Caco-2 (cell line): ENCODE results near the gene NPY4R2. TPM values are rescaled to one million over a fixed set of nuclear protein-coding genes. Genes with fewer than 3 reads are reported as not detected.
"Not testable (repeated sequence)": the region's sequence is repeated elsewhere in the genome, so short reads cannot be mapped to it uniquely, and the experiment has no call there.

Experiments used
- BruUV-seq: library from RNA; stranded (reverse); fragments of 400-500 nt; replicated peaks from 2 replicates; lab custom pipeline; 2021; lab: Mats Ljungman, UMichigan
- CTCF ChIA-PET: fragments of 300-600 bp; sonication (Branson Sonifier 250); formaldehyde crosslinking; loops from one replicate; lab custom pipeline; 2022; ENCODE audit warnings: antibody characterized with exemption; lab: Charles Lee
- POLR2A ChIA-PET: fragments of 300-600 bp; sonication (Branson Sonifier 250); formaldehyde crosslinking; loops from one replicate; lab custom pipeline; 2022; ENCODE audit warnings: antibody characterized with exemption; lab: Charles Lee
- DNase-seq, 2 experiments: peaks; one replicate each; pipeline versions ENCODE4 v3.0.0 to v3.0.0-alpha.2; 2020 to 2022
- H3K27me3 ChIP-seq: replicated peaks from 2 replicates; pipeline ENCODE4 v1.6.0; 2011; ENCODE audit warnings: low read length; ENCODE audit not compliant: control insufficient read depth, insufficient read depth
- H3K36me3 ChIP-seq: 2 replicates; pipeline ENCODE4 v1.5.1; 2011; ENCODE audit warnings: low read length; ENCODE audit not compliant: control insufficient read depth, insufficient read depth
- H3K4me1 ChIP-seq: fragments of 250-450 bp; sonication (Bioruptor Pico); 2 replicates; pipeline ENCODE4 v1.5.1; 2020; ENCODE audit warnings: mild to moderate bottlenecking
- H3K4me3 ChIP-seq: 2 replicates; pipeline ENCODE4 v1.5.1; 2011; ENCODE audit warnings: low read depth, mild to moderate bottlenecking, control low read depth, low read length
- H3K9me3 ChIP-seq: fragments of 250-450 bp; sonication (Bioruptor Pico); 2 replicates; pipeline ENCODE4 v1.5.1; 2020; ENCODE audit warnings: mild to moderate bottlenecking, moderate library complexity
- H3K27ac Mint-ChIP-seq: one replicate; pipeline ENCODE4 v1.8.0; 2022; ENCODE audit warnings: mixed read lengths; ENCODE audit not compliant: unreplicated experiment
- H3K27me3 Mint-ChIP-seq: one replicate; pipeline ENCODE4 v1.8.0; 2022; ENCODE audit warnings: mixed read lengths; ENCODE audit not compliant: insufficient read depth, unreplicated experiment
- H3K36me3 Mint-ChIP-seq: one replicate; pipeline ENCODE4 v1.8.0; 2022; ENCODE audit warnings: mild to moderate bottlenecking, mixed read lengths; ENCODE audit not compliant: insufficient read depth, unreplicated experiment
- H3K4me1 Mint-ChIP-seq: one replicate; pipeline ENCODE4 v1.8.0; 2022; ENCODE audit warnings: low read depth, mixed read lengths; ENCODE audit not compliant: unreplicated experiment
- H3K4me3 Mint-ChIP-seq: one replicate; pipeline ENCODE4 v1.8.0; 2022; ENCODE audit warnings: mild to moderate bottlenecking, moderate library complexity, mixed read lengths; ENCODE audit not compliant: unreplicated experiment
- H3K9me3 Mint-ChIP-seq: one replicate; pipeline ENCODE4 v1.8.0; 2022; ENCODE audit warnings: mixed read lengths; ENCODE audit not compliant: unreplicated experiment
- intact Hi-C: fragments of 100-400 bp; cut with micrococcal nuclease; formaldehyde crosslinking; loops from one replicate; pipeline ENCODE4 v1.10.0; 2022; ENCODE audit not compliant: unreplicated experiment
- total RNA-seq: library from RNA; stranded (reverse); gene quantifications from 2 replicates; pipeline ENCODE4 v1.2.3, GENCODE V29; 2022

The NPY4R2 gene
- total RNA-seq, 1 experiment from 2014 or later = 0.41 TPM

DNA sequence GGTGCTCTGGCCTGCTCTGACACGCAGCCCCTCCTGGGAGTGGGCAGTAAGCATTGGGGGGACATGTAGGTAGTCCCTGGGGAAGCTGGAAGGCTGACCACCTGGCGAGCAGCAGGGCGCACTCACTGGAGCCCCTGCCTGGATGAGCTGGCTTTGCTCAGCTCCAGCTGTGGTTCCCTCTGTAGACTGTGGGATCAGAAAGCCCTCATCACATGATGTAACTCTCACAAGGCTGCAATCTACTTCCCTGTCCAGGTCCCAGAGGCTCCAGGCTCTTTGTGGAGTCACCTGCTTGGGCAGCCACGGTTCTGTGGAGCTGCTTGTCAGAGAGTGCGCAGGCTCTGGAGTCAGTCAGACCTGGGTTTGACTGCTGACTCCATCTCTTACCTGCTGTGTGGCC lies 44.3 kb downstream of the NPY4R2 start:
- H3K4me1 ChIP-seq, H3K9me3 Mint-ChIP-seq, intact Hi-C loops, H3K4me3 Mint-ChIP-seq, H3K9me3 ChIP-seq, H3K4me3 ChIP-seq, POLR2A ChIA-PET, BruUV-seq, H3K4me1 Mint-ChIP-seq, H3K27me3 ChIP-seq, H3K27me3 Mint-ChIP-seq, H3K27ac Mint-ChIP-seq, H3K36me3 Mint-ChIP-seq, DNase-seq, H3K36me3 ChIP-seq, CTCF ChIA-PET: not testable (repeated sequence)

DNA sequence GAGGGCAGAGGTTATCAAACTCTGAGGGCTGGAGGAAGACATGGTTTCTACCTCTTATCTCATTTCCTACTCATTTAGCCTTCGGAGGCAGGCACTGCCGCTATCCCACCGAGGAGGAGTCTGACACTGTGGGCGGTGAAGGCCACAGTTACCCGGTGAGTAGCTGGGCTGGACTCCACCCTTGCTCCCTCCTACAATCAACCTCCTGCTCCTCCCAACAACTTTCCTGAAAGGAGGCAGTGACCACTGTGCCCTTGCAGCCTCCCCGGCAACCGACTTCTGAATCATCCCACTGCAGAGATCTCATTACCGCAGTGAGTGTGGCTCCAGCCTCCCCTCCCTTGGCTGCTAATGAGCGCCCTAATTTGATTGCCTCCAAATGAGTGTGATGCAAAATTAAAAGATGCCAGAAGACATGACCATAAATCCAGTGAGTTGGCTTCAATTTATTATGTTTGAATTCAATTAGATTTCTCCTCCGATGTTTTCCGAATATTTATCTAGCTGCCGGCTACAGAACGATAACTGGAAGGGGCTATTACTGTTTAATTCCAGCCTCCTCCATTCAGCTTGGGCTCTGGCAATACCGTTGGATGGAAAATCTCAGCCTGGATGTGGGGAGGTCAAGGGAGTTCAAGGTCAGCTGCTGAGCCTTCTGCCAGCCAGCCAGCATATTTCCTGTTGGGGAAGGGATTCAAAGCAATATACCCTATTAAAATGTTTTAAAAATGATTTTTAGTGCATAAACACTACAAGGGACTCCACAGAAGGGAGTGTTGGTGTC lies 46.0 kb downstream of the NPY4R2 start:
- H3K4me1 ChIP-seq, H3K9me3 ChIP-seq, H3K27me3 ChIP-seq, H3K27ac Mint-ChIP-seq, H3K4me1 Mint-ChIP-seq, H3K36me3 Mint-ChIP-seq, BruUV-seq, H3K9me3 Mint-ChIP-seq, POLR2A ChIA-PET, H3K4me3 ChIP-seq, CTCF ChIA-PET, intact Hi-C loops, H3K27me3 Mint-ChIP-seq, H3K4me3 Mint-ChIP-seq, DNase-seq, H3K36me3 ChIP-seq: not testable (repeated sequence)

DNA sequence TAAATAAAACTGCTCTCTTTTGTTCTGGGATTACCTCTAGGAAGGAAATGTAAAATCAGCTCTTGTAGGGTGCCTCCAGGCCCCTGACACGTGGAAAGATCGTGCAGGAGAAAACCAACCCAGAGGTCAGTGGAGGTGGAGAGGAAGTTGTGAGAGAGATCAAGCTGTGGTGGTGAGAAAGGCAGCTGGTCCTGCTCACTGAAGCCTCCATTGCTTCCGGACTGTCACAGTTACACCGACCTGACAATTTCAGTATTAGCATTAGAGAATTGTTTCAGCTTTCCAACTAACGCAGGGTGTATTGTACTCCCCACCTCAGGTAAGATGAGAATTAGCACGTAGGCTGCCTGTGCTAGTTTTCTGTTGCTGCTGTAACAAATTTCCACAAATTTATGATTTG lies 50.5 kb downstream of the NPY4R2 start:
- H3K27ac Mint-ChIP-seq, BruUV-seq, H3K36me3 ChIP-seq, H3K4me1 Mint-ChIP-seq, H3K4me1 ChIP-seq, CTCF ChIA-PET, H3K9me3 ChIP-seq, POLR2A ChIA-PET, H3K9me3 Mint-ChIP-seq, H3K4me3 ChIP-seq, H3K4me3 Mint-ChIP-seq, intact Hi-C loops, DNase-seq, H3K27me3 ChIP-seq, H3K27me3 Mint-ChIP-seq: not testable (repeated sequence)
- H3K36me3 Mint-ChIP-seq = peaks cover 26% of the 10 kb centered on the region

DNA sequence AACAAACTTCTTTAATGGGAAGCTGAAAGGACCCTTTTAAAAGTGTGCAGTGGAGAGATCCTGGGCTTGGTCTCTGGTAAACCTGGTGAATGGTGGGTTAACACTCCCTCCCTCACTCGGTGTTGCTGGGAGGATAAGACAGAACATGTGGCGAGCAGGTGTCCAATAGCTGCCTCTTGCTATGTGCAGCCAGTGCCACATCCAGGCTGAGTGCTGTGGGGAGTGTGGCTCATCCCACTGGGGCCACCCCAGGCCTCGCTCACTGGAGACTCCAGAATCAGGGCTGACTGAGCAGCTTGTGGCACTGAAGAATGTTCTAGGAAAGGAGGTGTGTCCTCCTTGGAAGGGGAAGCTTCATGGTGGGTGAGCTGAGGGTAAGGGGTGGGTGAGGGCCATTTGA lies 51.6 kb downstream of the NPY4R2 start:
- H3K27me3 Mint-ChIP-seq, H3K4me3 ChIP-seq, BruUV-seq, POLR2A ChIA-PET, H3K4me1 ChIP-seq, H3K27ac Mint-ChIP-seq, H3K36me3 ChIP-seq, H3K9me3 Mint-ChIP-seq, intact Hi-C loops, H3K4me1 Mint-ChIP-seq, H3K9me3 ChIP-seq, CTCF ChIA-PET, H3K27me3 ChIP-seq, H3K4me3 Mint-ChIP-seq, DNase-seq: not testable (repeated sequence)
- H3K36me3 Mint-ChIP-seq = peaks cover 26% of the 10 kb centered on the region

DNA sequence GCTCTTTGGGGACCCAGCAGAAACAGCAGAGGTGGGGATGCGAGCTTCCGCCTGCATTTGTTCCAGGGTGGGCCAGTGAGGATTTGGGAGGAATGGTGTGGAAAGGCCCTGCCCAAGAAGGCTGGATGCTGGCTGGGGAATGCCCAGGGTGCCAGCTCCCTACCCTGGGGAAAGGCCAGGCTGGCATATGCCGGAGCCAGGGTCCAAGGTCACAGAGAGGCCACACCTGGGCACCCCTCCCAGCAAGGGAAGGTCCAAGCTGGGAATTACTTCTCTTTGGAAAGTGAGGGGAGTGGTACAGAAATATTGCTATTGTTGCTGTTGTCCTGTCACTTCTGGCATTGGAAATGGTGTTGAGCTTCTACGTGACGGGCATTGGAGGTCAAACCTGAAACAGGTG lies 53.1 kb downstream of the NPY4R2 start:
- DNase-seq, intact Hi-C loops, H3K27me3 Mint-ChIP-seq, H3K4me3 ChIP-seq, H3K4me3 Mint-ChIP-seq, H3K36me3 ChIP-seq, POLR2A ChIA-PET, CTCF ChIA-PET, H3K9me3 Mint-ChIP-seq, H3K4me1 Mint-ChIP-seq, H3K9me3 ChIP-seq, H3K4me1 ChIP-seq, BruUV-seq, H3K27me3 ChIP-seq, H3K27ac Mint-ChIP-seq: not testable (repeated sequence)
- peaks cover 26% of the 10 kb centered on the region for H3K36me3 Mint-ChIP-seq

DNA sequence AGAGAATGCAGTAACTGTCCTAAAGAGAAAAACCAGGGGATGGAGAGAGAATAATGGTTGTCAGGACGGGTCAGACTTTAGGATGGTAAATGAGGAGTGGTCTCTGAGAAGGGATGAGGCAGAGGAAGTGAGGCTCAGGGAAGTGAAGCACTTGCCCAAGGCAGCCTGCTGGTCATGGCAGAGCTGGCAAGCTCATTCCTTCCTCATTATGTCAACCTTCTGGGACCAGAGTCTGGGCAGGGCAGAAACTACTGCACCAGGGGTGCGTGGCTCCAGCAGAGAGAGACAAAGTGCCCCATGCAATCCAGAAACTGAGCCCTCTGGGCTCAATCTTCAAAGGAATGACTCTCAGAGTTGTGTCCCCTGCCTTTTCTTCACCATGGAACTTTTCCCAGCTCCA lies 53.6 kb downstream of the NPY4R2 start:
- H3K4me1 ChIP-seq, H3K27me3 Mint-ChIP-seq, POLR2A ChIA-PET, intact Hi-C loops, CTCF ChIA-PET, H3K27me3 ChIP-seq, H3K4me1 Mint-ChIP-seq, H3K27ac Mint-ChIP-seq, BruUV-seq, H3K9me3 ChIP-seq, H3K4me3 Mint-ChIP-seq, H3K36me3 ChIP-seq, DNase-seq, H3K9me3 Mint-ChIP-seq, H3K4me3 ChIP-seq: not testable (repeated sequence)
- H3K36me3 Mint-ChIP-seq = peaks cover 26% of the 10 kb centered on the region
